22Rv1 (cell line): ENCODE results near the gene ADAT3.

Experiments used
- CTCF ChIP-seq: fragments of 450-650 bp; IDR thresholded peaks from 2 replicates; pipeline ENCODE4 v1.5.1; 2017; ENCODE audit warnings: mild to moderate bottlenecking
- ZFX ChIP-seq: fragments of 450-650 bp; IDR thresholded peaks from 2 replicates; pipeline ENCODE4 v1.6.1; 2017; ENCODE audit warnings: antibody characterized with exemption, borderline replicate concordance

- TF ChIP-seq CTCF (no peak), ZFX (no peak)
These were observed 15.4 kb downstream of the ADAT3 start for GRCh38 chr19:1920644-1921043.
